ENCODE data around the gene JADE2. TPM values are rescaled to one million over a fixed set of nuclear protein-coding genes. Genes with fewer than 3 reads are reported as not detected.

The JADE2 gene
- total and polyA plus RNA-seq, 4 donors: 3.9 to 11.4 (median 5.5) TPM

DNA sequence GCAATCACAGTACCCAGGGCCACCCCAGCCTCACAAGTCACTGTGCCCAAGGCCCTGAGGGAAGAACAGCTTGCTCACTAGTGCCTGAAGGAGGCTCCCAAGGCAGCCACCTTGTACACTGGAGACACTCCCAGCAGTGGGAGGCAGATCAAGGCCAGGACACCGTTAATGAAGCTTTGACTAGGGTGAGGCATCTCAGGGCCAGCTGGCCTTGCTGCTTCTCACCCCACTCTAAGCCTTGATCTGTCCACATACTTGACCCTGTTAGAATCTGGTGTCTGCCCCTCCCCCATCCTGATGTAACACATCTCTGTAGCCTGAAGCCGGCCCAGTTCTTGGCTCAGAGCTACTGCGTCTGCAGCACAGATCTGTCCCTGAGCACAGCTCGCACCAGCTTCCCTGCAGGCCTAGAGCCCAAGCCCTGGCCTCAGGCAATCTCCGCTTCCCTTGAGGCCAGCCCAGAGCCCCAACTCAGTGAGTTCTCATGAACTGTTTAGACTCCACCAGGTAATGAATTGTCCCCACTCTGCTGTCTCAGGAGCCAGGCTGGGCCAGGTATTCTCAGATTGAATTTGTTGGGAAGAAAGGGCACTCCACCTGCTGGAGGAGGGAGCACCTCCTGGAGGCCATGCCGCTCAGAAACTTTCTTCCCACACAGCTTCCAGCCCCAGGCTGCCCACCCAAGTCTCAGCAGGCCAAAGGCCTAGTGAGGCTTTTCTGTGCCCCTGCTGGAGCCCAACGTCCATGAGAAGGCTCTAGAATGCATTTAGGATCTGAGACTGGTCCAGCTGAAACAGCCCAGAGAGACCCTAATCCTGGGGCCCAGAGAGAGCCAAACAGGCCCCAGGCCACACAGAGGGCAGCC lies 13.4 kb upstream of the JADE2 start:
- Histone ChIP-seq H3K9me3 (ENCODE audit: control insufficient read depth in 4 of 4, low read length in 3 of 4) (no peaks in the 10 kb centered on the region), H3K27me3 (ENCODE audit: control insufficient read depth in 4 of 4, insufficient read depth in 4 of 4, low read length in 3 of 4) (no peaks in the 10 kb centered on the region), H3K4me3 (ENCODE audit: low read depth in 1 of 3, low read length in 3 of 3) (no peak overlapping the region), H3K27ac (ENCODE audit: low read depth in 1 of 2, low read length in 2 of 2) (peak overlapping the region; percentile 3 to 22), H3K36me3 (ENCODE audit: control insufficient read depth in 4 of 4, insufficient read depth in 3 of 4, low read depth in 1 of 4, low read length in 3 of 4) (no peaks in the 10 kb centered on the region), H3K9ac (ENCODE audit: low read depth in 1 of 2, low read length in 2 of 2) (no peak overlapping the region), H3K4me1 (ENCODE audit: control insufficient read depth in 4 of 4, insufficient read depth in 4 of 4, low read length in 3 of 4) (peaks cover 10 to 40% (median 24%) of the 10 kb centered on the region in 4 donors)
- peak; percentile 52 for DNase-seq (ENCODE audit: low spot score)
- TF ChIP-seq FOXA1 (IDR thresholded peaks at IDR 0.05) (no peak), GABPA (IDR thresholded peaks at IDR 0.05 in 1 of 2, conservative IDR thresholded peaks at IDR 0.05 in 1 of 2) (no peak), JUND (IDR thresholded peaks at IDR 0.05) (no peak), FOXA2 (IDR thresholded peaks at IDR 0.05) (no peak), NR2F2 (IDR thresholded peaks at IDR 0.05) (peak; percentile 91), RXRA (IDR thresholded peaks at IDR 0.05) (peak; percentile 81 to 84), RAD21 (IDR thresholded peaks at IDR 0.05) (peak; percentile 81 to 82), HNF4G (IDR thresholded peaks at IDR 0.05) (no peak), HNF4A (conservative IDR thresholded peaks at IDR 0.05) (peak; percentile 49 to 52), YY1 (IDR thresholded peaks at IDR 0.05) (peak; percentile 51), EGR1 (IDR thresholded peaks at IDR 0.05; ENCODE audit: low read depth in 2 of 2) (no peak), TAF1 (conservative IDR thresholded peaks at IDR 0.05) (no peak), SP1 (IDR thresholded peaks at IDR 0.05) (peak; percentile 70)
- TF ChIP-seq, protein P1, sequence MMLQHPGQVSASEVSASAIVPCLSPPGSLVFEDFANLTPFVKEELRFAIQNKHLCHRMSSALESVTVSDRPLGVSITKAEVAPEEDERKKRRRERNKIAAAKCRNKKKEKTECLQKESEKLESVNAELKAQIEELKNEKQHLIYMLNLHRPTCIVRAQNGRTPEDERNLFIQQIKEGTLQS (IDR thresholded peaks at IDR 0.05): peak; percentile 62
- TF ChIP-seq, protein P2, sequence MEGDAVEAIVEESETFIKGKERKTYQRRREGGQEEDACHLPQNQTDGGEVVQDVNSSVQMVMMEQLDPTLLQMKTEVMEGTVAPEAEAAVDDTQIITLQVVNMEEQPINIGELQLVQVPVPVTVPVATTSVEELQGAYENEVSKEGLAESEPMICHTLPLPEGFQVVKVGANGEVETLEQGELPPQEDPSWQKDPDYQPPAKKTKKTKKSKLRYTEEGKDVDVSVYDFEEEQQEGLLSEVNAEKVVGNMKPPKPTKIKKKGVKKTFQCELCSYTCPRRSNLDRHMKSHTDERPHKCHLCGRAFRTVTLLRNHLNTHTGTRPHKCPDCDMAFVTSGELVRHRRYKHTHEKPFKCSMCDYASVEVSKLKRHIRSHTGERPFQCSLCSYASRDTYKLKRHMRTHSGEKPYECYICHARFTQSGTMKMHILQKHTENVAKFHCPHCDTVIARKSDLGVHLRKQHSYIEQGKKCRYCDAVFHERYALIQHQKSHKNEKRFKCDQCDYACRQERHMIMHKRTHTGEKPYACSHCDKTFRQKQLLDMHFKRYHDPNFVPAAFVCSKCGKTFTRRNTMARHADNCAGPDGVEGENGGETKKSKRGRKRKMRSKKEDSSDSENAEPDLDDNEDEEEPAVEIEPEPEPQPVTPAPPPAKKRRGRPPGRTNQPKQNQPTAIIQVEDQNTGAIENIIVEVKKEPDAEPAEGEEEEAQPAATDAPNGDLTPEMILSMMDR (IDR thresholded peaks at IDR 0.05; ENCODE audit: low read depth, low read length, missing input control): peak; percentile 37
- TF ChIP-seq, protein P3, sequence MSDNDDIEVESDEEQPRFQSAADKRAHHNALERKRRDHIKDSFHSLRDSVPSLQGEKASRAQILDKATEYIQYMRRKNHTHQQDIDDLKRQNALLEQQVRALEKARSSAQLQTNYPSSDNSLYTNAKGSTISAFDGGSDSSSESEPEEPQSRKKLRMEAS (IDR thresholded peaks at IDR 0.05): no peak
- TF ChIP-seq, protein P4, sequence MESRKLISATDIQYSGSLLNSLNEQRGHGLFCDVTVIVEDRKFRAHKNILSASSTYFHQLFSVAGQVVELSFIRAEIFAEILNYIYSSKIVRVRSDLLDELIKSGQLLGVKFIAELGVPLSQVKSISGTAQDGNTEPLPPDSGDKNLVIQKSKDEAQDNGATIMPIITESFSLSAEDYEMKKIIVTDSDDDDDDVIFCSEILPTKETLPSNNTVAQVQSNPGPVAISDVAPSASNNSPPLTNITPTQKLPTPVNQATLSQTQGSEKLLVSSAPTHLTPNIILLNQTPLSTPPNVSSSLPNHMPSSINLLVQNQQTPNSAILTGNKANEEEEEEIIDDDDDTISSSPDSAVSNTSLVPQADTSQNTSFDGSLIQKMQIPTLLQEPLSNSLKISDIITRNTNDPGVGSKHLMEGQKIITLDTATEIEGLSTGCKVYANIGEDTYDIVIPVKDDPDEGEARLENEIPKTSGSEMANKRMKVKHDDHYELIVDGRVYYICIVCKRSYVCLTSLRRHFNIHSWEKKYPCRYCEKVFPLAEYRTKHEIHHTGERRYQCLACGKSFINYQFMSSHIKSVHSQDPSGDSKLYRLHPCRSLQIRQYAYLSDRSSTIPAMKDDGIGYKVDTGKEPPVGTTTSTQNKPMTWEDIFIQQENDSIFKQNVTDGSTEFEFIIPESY (IDR thresholded peaks at IDR 0.05): no peak
- TF ChIP-seq, protein P5, sequence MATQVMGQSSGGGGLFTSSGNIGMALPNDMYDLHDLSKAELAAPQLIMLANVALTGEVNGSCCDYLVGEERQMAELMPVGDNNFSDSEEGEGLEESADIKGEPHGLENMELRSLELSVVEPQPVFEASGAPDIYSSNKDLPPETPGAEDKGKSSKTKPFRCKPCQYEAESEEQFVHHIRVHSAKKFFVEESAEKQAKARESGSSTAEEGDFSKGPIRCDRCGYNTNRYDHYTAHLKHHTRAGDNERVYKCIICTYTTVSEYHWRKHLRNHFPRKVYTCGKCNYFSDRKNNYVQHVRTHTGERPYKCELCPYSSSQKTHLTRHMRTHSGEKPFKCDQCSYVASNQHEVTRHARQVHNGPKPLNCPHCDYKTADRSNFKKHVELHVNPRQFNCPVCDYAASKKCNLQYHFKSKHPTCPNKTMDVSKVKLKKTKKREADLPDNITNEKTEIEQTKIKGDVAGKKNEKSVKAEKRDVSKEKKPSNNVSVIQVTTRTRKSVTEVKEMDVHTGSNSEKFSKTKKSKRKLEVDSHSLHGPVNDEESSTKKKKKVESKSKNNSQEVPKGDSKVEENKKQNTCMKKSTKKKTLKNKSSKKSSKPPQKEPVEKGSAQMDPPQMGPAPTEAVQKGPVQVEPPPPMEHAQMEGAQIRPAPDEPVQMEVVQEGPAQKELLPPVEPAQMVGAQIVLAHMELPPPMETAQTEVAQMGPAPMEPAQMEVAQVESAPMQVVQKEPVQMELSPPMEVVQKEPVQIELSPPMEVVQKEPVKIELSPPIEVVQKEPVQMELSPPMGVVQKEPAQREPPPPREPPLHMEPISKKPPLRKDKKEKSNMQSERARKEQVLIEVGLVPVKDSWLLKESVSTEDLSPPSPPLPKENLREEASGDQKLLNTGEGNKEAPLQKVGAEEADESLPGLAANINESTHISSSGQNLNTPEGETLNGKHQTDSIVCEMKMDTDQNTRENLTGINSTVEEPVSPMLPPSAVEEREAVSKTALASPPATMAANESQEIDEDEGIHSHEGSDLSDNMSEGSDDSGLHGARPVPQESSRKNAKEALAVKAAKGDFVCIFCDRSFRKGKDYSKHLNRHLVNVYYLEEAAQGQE (IDR thresholded peaks at IDR 0.05): no peak
- WGBS: 28% methylated on average over 7 of the region's 7 CpGs

Measured in liver (tissue), 9 donors.